A673 (cell line): ENCODE results near the gene LRRC3.

ENCODE experiments used
- EZH2 ChIP-seq: fragments of 200-600 bp; sonication (generic); IDR thresholded peaks from 2 replicates; pipeline ENCODE4 v1.6.1; 2017; ENCODE audit warnings: borderline replicate concordance, low read depth, mild to moderate bottlenecking, mixed read lengths, antibody characterized with exemption, low read length; ENCODE audit not compliant: poor library complexity, severe bottlenecking
- TF ChIP-seq, protein P1 (sequence below): fragments of 300-800, 200-600 bp; sonication (generic); conservative IDR thresholded peaks from 2 replicates; pipeline ENCODE4 v1.5.1; 2017; ENCODE audit warnings: low read depth, mild to moderate bottlenecking, antibody characterized with exemption, low read length, moderate library complexity, mixed read lengths

DNA sequence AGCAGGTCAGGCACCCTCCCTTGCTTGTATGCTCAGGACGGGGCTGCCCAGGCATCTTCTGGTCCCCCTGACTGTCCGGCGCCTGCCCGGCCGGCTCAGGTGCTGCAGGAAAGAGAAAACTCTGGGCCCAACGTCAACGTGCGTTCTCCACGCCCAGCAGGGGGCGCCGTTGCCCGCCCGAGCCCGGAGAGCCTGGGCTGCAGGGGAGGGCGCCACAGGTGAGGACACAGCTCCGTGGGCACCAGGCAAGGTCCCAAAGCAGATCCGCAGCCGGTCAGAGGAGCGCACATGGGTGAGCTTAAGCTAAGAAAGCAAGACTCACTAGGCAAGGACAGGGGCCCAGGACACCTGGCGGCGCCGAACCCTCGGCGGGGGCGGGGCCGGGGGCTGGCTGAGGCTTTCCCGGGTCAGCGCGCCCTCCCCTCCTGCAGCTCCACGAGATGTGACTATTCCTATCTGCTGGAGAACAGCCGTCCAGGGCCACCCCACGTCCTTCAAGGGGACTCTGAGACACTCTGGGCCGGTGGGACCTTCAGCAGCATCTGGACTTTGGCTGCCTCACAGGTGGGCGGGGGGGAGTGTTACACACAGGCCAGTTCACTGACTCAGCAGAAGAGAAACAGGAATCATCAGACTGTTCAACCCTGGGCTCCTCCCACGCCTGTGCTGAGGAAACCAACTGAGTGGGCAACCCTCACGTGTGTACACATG lies 55.4 kb downstream of the LRRC3 start:
- TF ChIP-seq EZH2: no peak
- TF ChIP-seq, protein P1, sequence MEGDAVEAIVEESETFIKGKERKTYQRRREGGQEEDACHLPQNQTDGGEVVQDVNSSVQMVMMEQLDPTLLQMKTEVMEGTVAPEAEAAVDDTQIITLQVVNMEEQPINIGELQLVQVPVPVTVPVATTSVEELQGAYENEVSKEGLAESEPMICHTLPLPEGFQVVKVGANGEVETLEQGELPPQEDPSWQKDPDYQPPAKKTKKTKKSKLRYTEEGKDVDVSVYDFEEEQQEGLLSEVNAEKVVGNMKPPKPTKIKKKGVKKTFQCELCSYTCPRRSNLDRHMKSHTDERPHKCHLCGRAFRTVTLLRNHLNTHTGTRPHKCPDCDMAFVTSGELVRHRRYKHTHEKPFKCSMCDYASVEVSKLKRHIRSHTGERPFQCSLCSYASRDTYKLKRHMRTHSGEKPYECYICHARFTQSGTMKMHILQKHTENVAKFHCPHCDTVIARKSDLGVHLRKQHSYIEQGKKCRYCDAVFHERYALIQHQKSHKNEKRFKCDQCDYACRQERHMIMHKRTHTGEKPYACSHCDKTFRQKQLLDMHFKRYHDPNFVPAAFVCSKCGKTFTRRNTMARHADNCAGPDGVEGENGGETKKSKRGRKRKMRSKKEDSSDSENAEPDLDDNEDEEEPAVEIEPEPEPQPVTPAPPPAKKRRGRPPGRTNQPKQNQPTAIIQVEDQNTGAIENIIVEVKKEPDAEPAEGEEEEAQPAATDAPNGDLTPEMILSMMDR: peak; percentile 94
